Osteoblast (primary cell): ENCODE results near the gene MAD1L1. TPM values are rescaled to one million over a fixed set of nuclear protein-coding genes. Genes with fewer than 3 reads are reported as not detected.

Experiments
- DNase-seq: peaks from one replicate; pipeline ENCODE4 v3.0.0; 2011; ENCODE audit warnings: low spot score, mixed read lengths; ENCODE audit not compliant: insufficient read length; ENCODE audit errors: missing footprints
- H2AFZ ChIP-seq: 2 replicates; pipeline ENCODE4 v1.6.0; 2011; ENCODE audit warnings: mild to moderate bottlenecking, low read length
- H3K27ac ChIP-seq: 2 replicates; pipeline ENCODE4 v1.5.1; 2011; ENCODE audit warnings: mild to moderate bottlenecking, low read depth, low read length, moderate library complexity
- H3K27me3 ChIP-seq: 2 replicates; pipeline ENCODE4 v1.6.0; 2012; ENCODE audit warnings: mild to moderate bottlenecking, control low read depth, inconsistent platforms, low read length, moderate library complexity; ENCODE audit not compliant: insufficient read depth
- H3K36me3 ChIP-seq: 2 replicates; pipeline ENCODE4 v1.5.1; 2011; ENCODE audit warnings: mild to moderate bottlenecking, low read length, control low read depth, moderate library complexity; ENCODE audit not compliant: insufficient read depth
- H3K4me1 ChIP-seq: 2 replicates; pipeline ENCODE4 v1.5.1; 2011; ENCODE audit warnings: mild to moderate bottlenecking, low read length, control low read depth, moderate library complexity; ENCODE audit not compliant: insufficient read depth
- H3K4me2 ChIP-seq: 2 replicates; pipeline ENCODE4 v1.6.0; 2011; ENCODE audit warnings: mild to moderate bottlenecking, low read length; ENCODE audit not compliant: insufficient read depth
- H3K4me3 ChIP-seq: fragments of 200-600 bp; sonication (generic); 3 replicates; pipeline ENCODE4 v1.5.1; 2012; ENCODE audit warnings: mild to moderate bottlenecking, low read length, inconsistent platforms; ENCODE audit not compliant: insufficient read depth
- H3K79me2 ChIP-seq: 2 replicates; pipeline ENCODE4 v1.6.0; 2012; ENCODE audit warnings: mild to moderate bottlenecking, low read length, control low read depth, inconsistent platforms; ENCODE audit not compliant: insufficient read depth
- H3K9me3 ChIP-seq: 2 replicates; pipeline ENCODE4 v1.5.1; 2011; ENCODE audit warnings: low read depth, low read length, control low read depth
- H4K20me1 ChIP-seq: 2 replicates; pipeline ENCODE4 v1.6.0; 2012; ENCODE audit warnings: mild to moderate bottlenecking, low read length, control low read depth; ENCODE audit not compliant: insufficient read depth
- total RNA-seq: library from RNA; depleted of rRNA; stranded (reverse); fragments of >200 nt; gene quantifications from 2 replicates; pipeline ENCODE4 v1.2.3, GENCODE V29; 2012
- TF ChIP-seq, protein P1 (sequence below): IDR thresholded peaks from 2 replicates; pipeline ENCODE4 v1.5.1; 2011; ENCODE audit warnings: mild to moderate bottlenecking, low read depth, low read length, moderate library complexity; ENCODE audit errors: extremely low read depth

MAD1L1 gene
- total RNA-seq, 1 donor = 66.2 TPM

DNA sequence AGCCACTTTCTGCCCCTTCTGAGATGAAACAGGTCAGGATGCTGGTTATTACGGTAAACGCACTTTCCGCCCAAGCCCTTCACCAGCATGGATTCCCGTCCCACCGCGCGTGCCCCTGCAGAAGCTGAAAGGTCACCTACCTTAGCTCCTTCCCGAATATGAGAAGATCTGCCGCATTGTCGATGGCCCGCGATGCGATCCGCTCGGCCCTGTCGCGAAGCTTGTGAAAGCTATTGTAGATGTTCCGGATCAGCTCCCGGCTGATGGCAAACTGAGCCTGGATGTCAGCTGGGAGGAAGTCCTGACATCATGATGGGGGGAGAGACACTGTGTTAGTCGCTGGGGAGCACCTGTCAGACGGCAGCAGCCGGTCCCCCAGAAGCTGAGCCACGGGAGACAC is 31.4 kb upstream of the MAD1L1 start:
- peak; percentile 55 for DNase-seq
- H3K36me3 ChIP-seq = peaks cover 22% of the 10 kb centered on the region
- no peaks in the 10 kb centered on the region for H3K27me3 ChIP-seq
- no peak overlapping the region for H3K27ac ChIP-seq
- H3K4me1 ChIP-seq = no peaks in the 10 kb centered on the region
- TF ChIP-seq, protein P1, sequence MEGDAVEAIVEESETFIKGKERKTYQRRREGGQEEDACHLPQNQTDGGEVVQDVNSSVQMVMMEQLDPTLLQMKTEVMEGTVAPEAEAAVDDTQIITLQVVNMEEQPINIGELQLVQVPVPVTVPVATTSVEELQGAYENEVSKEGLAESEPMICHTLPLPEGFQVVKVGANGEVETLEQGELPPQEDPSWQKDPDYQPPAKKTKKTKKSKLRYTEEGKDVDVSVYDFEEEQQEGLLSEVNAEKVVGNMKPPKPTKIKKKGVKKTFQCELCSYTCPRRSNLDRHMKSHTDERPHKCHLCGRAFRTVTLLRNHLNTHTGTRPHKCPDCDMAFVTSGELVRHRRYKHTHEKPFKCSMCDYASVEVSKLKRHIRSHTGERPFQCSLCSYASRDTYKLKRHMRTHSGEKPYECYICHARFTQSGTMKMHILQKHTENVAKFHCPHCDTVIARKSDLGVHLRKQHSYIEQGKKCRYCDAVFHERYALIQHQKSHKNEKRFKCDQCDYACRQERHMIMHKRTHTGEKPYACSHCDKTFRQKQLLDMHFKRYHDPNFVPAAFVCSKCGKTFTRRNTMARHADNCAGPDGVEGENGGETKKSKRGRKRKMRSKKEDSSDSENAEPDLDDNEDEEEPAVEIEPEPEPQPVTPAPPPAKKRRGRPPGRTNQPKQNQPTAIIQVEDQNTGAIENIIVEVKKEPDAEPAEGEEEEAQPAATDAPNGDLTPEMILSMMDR = no peak
- H3K9me3 ChIP-seq = no peaks in the 10 kb centered on the region
- H2AFZ ChIP-seq = no peak overlapping the region
- H4K20me1 ChIP-seq = no peaks in the 10 kb centered on the region
- no peak overlapping the region for H3K4me3 ChIP-seq
- H3K4me2 ChIP-seq = no peak overlapping the region
- H3K79me2 ChIP-seq = peaks cover 4% of the 10 kb centered on the region

DNA sequence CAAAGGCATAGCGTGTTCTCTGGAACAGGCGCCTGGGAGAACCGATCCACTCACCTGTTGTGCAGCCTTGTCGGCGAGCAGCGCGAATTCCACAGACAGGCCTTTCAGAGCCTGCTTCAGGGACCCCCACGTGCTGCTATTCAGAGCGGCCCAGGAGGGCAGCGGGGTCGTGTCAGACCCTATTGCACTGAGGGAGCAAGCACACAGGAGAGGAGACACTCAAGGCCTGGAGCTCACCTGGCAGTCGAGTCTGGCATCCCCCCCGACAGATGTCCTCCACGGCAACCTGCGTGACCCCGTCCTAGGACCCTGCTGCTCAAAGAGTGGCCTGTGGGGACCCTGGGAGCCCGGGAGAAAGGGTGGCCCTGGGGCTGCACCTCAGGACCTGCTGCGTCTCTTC is 30.4 kb upstream of the MAD1L1 start:
- Histone ChIP-seq H4K20me1 (no peaks in the 10 kb centered on the region), H3K4me3 (no peak overlapping the region), H2AFZ (no peak overlapping the region), H3K36me3 (peaks cover 22% of the 10 kb centered on the region), H3K9me3 (no peaks in the 10 kb centered on the region), H3K4me2 (no peak overlapping the region), H3K79me2 (peaks cover 5% of the 10 kb centered on the region), H3K4me1 (no peaks in the 10 kb centered on the region), H3K27me3 (no peaks in the 10 kb centered on the region), H3K27ac (no peak overlapping the region)
- peak; percentile 69 for DNase-seq
- TF ChIP-seq, protein P1 = no peak

DNA sequence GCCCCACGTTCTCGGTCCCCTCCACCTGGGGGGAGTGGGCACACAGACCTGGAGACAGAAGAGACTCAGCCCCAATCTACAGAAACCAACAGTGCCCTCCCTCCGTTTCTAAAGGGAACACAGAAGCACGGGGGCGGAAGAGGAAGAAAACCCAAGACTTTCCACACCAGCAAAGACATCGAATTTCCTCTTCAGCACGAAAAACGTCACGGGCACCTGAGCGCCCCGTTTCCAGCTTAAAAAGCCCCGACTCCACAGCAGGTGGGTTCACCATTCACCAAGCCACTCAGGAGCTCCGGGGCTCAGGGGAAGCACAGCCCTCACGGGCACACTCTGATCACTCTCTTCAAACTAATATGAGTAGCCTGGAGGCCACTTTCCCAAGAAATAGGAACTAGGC is 28.9 kb upstream of the MAD1L1 start:
- Histone ChIP-seq H3K9me3 (no peaks in the 10 kb centered on the region), H4K20me1 (no peaks in the 10 kb centered on the region), H3K4me1 (no peaks in the 10 kb centered on the region), H3K36me3 (peaks cover 22% of the 10 kb centered on the region), H3K79me2 (peaks cover 5% of the 10 kb centered on the region), H3K4me3 (no peak overlapping the region), H2AFZ (no peak overlapping the region), H3K4me2 (no peak overlapping the region), H3K27me3 (no peaks in the 10 kb centered on the region), H3K27ac (no peak overlapping the region)
- DNase-seq = peak; percentile 86
- TF ChIP-seq, protein P1 = no peak

DNA sequence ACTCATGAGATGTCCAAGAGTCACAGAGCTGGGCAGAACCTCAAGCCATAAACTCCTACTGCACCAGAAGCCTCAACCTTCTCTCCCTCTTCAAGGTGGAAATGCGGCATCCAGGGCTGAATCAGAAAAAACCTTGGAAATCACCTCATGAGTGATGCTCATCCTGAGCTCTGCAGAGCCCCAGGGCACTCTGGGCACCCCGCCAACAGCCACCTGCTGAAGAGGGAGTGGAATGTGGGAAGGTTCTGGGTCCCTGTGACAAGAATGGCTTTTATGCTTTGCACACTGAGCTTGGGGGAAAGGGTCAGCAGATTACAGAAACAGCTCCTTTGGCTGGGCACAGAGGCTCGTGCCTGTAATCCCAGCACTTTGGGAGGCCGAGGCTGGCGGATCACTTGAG is 28.1 kb upstream of the MAD1L1 start:
- Histone ChIP-seq H3K27ac (no peak overlapping the region), H3K9me3 (no peaks in the 10 kb centered on the region), H3K79me2 (peaks cover 5% of the 10 kb centered on the region), H4K20me1 (no peaks in the 10 kb centered on the region), H3K4me1 (no peaks in the 10 kb centered on the region), H3K4me3 (no peak overlapping the region), H3K36me3 (peaks cover 22% of the 10 kb centered on the region), H3K4me2 (no peak overlapping the region), H2AFZ (no peak overlapping the region), H3K27me3 (no peaks in the 10 kb centered on the region)
- peak; percentile 76 for DNase-seq
- TF ChIP-seq, protein P1 = no peak
